NCI-H345 treated with DMSO at 0.1 percent for 48 hours (cell line): ENCODE data around the gene PPTC7.
A peak's percentile ranks its signal among the peaks of the same experiment; 100 is the strongest.
"Not testable (repeated sequence)": the region's sequence is repeated elsewhere in the genome, so short reads cannot be mapped to it uniquely, and the experiment has no call there.

Experiments
- DNase-seq: peaks from one replicate; lab custom pipeline; 2025; ENCODE audit not compliant: unreplicated experiment; lab: John Stamatoyannopoulos, UW

PPTC7 gene

DNA sequence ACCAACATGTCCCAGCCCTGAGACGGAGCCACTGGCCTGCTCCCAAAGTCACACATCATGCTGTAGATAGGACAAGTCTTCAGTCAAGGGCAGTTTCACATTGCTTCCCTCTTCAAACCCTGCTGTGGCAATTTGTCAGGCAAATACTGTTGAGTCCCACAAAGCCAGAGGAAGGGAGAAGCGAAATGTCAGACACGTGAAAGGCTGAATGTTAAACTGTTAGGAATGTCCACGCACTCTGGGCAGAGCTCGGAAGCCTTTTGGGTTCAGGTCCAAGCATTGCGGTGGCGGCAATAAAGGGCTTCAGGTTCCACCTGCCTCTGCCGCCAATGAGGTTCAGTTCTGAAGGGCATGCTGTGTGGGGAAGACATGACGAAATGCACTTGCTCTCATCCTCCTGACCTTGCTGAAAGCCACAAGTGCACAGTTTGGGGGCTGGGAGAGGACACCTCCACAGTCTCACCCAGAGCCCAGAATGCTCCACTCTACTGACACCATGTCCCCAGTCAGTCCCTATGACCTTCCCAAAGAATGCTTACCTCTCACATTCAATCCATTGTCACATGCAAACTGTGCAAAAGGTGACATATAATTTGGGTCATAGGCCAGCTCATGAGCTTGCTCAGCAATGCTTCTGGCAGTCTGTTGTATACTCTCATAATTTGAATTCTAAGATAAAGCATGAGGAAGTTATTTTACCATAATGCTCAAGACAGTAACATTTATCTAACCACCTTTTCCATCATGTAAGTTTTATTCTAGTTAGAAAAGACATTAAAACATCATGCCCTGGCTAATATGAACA is 45.3 kb downstream of the PPTC7 start:
- no peak for DNase-seq

DNA sequence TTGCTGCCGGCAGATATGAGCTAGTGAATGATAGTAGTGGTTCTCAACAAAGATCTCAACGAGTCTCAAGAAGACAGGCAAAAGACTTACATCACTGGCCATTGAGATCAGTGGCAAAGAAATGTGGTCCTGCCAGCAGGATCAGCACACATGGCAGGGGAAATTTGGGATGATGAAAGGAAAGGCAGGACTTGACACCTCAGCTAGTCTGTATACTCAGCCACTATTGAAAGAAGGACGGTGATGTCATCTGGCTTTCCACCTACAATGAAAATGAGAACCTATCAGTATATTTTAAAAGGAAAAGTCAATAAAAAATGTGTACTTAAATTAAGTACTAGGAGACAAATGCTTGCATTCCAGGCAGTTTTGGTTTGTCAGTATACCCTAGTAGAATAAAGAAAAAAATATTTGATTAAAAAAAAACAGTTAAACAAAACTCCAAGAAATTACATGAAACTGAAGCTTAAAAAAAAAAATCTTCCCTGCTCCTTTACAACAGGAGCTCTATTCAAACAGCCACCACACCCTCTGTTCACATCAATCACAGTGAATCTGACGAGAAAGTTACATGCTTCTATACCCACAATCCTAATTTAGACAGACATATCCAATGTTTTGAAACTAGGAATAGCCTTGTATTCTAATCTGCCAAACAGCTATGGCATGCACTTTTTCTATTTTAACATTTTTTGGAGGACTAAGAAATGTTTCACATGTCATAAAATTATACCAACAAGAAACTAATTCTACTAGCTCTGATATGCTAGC is 46.1 kb downstream of the PPTC7 start:
- no peak for DNase-seq

DNA sequence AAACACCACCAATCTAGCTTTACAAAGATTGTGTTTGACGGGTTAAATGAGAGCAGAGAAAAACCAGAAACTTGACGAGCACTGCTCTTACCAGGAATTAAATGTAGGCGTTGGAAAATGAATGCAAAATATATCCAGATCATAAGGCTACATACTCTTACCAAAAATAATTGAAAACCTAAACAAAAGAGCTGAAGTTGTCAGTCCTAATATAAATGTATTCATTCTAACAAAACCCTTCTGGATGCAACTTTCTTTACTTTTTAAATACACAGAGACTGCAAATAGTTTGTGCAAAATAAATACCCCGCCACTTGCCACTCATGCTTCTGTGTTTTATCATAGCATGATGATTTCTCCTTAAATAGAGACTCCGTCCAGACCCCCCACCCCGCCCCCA is 48.3 kb downstream of the PPTC7 start:
- DNase-seq = no peak

DNA sequence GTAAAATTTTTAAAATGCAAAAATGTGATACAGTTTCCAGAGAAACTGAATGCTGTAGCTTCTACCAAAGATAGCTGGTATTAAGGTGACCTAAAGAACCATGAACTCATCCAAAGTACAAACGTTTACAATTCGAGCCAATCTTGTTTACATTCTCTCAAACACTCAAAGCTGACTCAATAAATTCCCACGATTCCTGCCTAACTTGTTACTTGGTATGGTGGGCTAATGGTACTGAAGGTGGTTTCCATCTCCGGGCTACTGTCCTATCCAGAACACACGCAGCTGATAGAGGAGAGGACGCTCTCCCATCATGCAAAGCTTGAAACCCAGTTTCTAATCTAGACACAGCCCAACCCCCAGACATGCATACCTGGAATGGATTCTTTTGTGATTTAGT is 49.5 kb downstream of the PPTC7 start:
- DNase-seq = no peak

DNA sequence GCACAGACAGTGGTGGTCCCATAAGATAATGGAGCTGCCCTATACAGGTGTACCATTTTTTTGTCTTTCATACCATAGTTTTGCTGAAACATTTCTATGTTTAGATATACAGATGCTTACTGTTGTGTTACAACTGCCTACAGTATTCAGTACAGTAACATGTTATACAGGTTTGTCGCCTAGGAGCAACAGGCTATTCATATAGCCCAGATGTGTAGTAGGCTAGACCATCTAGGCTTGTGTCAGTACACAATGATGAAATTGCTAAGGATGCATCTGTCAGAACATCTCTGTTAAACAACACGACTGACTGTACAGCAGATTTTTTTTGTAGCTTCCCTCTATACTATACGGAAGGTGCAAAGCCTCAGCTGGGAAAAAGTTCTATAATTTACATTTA is 50.5 kb downstream of the PPTC7 start:
- DNase-seq = no peak

DNA sequence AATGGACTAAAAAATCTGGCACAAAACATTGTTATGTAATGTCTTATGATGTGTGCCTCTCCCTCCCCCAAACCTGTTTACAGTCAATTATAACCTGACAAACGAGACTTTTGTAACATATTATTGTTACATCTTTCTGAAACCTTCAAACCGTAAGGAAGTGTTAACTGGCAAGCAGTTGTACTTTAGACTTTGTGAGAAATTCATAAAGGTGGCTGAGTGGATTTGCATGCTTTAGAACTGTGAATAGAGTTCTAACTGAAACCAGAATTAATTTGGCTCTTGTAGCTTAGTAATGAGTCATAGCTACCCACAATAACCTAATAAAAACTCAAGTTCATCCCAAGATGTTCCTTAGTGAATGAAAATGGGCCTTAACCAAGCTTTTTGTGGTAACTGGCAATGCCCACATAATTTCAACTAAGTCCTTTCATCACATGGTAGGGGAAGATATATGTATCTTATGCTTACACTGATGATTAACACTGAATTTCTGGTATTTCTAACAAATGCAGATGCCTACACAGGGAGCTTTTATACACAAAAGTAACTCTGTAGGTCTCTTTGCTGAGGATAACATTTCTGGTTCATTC is 51.3 kb downstream of the PPTC7 start:
- DNase-seq = no peak

DNA sequence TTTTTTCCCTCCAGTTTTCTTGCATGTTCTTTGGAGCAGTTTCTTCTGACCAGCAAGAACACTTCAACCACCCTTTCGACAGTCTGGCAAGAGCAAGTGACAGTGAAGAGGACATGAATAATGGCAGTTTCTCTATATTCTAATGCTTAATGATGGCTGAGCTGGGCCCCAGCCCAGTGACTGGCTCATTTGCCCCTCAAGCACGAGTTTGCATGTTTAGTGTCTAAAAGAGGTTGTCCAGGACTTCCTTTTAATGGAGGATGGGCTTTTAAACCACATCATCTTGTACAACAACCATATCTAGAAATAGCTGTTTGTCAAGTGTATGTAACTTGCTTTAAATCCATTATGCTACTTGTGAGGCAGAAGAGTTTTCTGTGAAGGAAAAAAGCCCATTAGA is 52.6 kb downstream of the PPTC7 start:
- DNase-seq = no peak

DNA sequence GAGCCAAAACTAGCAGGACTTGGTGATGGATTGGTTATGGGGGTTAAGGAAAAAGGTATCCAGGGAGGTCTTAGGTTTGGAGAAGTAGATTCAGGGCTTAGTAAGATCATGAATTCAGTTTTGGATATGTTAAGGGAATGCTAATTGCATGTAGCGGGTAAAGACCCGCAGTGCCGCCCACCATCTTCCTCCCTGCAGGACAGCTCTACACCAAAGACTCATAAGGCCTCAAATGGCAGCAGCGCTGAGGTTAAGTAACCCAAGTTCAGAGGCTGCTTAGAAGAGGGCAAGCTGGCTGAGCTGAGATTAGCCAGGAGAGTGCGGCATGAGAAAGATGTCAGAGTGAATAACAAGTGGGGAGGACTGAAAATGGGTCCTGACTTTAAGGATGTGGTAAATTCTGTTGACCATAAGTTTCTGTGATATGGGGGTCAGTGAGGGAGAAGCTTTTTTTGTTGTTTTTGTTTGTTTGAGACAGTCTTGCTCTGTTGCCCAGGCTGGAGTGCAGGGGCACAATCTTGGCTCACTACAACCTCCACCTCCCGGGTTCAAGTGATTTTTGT is 54.8 kb downstream of the PPTC7 start:
- DNase-seq = no peak

DNA sequence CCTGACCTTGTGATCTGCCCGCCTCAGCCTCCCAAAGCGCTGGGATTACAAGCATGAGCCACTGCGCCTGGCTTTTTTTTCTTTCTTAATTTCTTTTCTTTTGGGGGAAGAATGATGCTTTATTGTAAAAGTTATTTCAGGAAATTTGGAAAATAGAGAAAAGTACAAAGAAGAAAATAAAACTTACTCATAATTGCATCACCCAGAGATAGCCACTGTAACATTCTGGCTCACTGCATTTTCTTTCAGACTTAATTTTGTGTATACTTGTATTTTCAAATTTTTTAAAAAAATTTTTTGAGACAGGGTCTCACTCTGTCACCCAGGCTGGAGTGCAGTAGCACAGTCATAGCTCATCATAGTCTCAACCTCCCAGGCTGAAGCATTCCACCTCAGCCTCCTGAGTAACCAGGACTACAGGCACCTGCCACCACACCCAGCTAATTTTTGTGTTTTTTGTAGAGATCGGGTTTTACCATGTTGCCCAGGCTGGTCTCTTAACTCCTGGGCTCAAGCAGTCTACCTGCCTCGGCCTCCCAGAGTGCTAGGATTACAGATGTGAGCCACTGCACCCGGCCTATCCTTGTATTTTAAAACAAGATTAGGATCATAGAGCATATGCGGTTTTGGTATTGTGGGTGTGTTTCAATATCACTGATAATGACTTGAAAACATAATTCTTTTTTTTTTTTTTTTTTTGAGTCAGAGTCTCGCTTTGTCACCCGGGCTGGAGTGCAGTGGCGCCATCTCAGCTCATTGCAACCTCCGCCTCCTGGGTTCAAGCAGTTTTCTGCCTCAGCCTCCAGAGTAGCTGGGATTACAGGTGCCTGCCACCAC is 62.0 kb downstream of the PPTC7 start:
- not testable (repeated sequence) for DNase-seq

DNA sequence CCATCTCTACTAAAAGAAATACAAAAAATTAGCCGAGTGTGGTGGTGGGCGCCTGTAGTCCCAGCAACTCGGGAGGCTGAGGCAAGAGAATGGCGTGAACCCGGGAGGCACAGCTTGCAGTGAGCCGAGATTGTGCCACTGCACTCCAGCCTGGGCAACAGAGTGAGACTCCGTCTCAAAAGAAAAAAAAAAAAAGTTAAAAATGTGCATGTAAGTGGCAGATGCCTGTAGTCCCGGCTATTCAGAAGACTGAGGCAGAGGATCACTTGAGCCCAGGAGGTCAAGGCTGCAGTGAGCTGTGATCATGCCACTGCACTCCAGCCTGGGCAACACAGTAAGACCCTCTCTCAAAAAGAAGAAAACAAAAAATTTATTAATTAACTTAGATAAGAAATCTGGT is 65.1 kb downstream of the PPTC7 start:
- DNase-seq = not testable (repeated sequence)

DNA sequence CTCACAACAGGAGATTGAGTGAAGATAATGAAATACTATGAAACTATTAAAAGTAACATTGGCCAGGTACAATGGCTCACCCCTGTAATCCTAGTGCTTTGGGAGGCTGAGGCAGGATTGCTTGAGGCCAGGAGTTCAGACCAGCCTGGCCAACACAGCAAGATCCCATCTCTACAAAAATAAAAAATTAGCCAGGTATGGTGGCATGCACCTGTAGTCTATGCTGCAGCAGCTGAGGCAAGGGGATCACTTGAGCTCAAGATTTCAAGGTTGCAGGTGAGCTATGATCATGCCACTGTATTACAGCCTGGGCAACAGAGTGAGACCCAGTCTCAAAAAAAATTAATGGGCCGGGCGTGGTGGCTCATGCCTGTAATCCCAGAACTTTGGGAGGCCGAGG is 66.1 kb downstream of the PPTC7 start:
- no peak for DNase-seq

DNA sequence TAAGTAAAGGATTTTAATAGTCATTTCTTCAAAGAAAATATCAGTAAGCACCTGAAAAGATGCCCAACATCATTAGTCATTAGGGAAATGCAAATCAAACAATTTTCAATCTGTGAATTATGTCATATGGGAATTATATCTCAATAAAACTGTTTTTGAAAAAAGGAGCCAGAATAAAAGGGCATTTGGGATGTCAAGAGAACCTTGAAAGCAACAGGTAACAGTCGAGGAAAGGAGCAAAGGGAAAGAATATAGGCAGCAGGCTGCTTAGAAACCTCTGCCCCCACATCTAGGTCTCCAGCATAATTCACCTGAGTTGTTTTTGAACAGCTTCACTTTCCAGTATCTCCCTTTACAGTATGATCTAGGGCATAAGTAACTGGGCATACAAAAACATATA is 68.8 kb downstream of the PPTC7 start:
- no peak for DNase-seq

DNA sequence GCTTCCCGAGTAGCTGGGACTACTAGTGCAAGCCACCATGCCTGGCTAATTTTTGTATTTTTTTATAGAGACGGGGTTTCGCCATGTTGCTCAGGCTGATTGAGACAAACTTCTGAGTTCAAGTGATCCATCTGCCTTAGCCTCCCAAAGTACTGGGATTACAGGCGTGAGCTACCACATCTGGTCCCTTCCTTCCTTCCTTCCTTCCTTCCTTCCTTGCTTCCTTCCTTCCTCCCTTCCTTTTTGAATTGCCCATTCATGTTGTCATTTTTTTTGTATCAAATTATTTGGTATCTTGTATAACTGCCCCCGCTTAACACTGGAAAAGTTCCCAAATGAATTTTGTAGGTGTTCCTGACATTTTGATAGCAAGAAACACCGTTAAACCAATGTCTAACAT is 69.3 kb downstream of the PPTC7 start:
- no peak for DNase-seq

DNA sequence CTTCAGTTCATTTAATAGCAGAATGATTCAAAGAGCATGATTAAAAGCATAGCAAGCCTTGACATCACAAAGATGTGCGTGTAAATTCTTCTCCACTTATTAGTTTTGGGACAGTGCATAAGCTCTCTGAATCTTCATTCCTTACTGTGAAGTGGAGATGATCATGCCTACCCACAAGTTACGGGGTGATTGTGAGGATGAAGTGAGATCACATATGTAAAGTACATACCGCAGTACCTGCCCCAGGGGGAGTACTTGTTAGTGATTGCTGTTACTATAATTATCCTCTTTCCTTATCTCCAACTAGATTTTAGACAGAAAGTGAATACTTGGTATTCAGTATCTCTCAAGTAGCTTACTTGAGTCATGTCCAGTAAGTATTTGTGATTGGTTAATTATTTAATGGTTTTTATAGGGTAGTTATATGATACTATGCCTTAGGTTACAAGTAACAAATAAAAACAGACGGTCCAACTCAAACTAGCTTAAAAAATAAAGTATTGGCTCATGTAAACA is 75.0 kb downstream of the PPTC7 start:
- DNase-seq = no peak

DNA sequence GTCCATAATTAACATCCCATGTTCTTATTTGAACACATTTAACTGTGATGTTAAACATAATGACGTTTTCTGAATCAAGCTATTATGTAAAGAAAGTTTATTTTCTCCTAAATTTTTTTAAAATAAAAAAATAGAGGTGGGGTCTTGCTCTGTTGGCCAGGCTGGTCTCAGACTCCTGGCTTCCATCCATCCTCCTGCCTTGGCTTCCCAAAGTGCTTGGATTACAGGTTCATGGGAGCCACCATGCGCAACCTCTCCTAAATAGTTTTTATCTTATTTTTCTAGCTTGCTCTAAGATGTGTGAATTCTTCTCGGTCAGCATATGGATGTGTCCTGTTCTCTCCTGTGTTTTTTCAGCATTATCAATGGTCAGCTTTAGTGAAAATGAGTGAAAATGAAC is 77.8 kb downstream of the PPTC7 start:
- no peak for DNase-seq

DNA sequence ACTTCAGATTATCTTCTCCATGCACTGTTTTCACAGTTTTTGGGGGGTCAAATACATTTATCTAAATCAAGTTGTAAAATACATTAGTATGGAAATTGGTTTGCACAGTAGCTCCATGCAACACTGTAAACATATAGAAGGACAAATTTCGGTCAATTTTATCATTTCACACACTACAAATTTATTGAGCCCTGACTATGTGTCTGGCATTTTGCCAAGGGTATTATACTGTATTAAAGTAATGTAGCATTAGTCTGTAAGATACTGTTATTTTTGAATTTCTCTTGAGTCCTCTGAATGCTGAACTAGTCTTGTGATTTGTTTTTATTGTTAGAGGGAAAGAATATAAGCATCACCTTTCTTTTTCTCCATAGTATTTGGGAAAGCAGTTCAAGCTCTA is 79.7 kb downstream of the PPTC7 start:
- no peak for DNase-seq

DNA sequence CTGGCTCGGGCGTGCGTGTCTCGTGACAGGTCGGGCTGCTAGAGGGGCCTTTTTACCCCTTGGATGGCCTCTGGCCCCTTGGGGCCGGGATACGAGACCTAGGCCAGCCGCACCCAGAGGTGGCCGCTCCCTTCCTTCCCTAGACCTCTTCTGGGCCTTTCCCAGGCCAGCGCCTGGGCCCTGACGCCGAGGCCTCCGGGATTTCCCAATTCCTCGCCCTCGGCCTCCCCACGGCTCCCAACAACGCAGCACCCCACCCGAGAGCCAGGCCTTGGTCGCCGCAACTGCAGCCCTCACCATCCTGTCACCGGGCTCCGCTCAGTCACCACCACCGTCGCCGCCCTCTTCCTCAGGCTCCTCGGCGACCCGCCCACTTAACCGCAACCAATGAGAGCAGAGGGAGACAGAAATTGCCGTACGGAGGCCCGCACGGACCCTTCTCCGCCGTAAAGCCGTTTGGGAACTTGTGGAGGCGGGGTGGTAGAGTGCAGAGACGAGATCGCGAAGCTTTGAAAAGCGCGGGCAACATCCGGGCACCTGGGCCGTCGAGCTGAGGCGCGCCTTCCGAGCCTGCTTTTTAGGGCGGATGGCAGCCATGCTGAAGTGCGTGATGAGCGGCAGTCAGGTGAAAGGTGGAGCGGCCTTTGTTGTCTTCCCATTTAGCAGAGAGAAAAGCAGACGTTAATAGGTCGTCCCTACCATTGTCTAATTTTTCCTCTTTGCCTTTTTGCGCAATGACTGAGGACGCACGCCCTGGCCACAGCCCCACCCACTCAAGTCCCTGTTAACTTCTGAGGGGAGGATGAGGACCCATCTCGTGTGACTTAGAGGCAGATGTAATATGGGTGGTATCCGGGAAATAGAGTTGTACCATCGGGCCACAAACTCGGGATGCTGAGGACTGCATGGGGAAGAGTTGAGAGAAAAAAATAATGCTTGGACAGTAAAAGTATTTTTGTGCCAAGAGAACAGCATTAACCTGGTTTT is 81.1 kb downstream of the PPTC7 start, which contains the start of the genes RAD9B and VPS29:
Gene RAD9B, plus strand, starts transcription at position 580 of the 987 bp plus-strand sequence. Its CDS starts 7 bp downstream, at position 587.
Gene VPS29, minus strand, starts transcription at position 360 of the 987 bp plus-strand sequence. Its CDS starts 60 bp downstream, at position 300.
- DNase-seq = peak; percentile 96

DNA sequence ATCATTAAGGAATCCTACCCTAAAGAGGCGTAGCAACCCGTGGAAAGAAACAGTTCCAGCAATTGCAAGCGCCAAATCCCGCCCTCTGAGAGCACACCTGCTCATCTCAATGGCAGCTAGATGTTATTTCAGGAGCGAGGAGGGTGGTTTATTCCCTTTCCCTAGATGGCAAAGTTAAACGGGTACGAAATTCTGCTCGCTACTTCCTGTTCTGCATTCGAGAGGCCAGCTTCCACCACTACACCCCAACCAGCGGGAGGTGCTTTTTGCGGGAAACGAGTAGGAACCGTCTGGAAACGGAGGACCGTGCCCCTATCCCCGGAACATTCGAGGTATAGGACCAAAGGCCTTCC is 81.7 kb downstream of the PPTC7 start:
- DNase-seq = peak; percentile 31

DNA sequence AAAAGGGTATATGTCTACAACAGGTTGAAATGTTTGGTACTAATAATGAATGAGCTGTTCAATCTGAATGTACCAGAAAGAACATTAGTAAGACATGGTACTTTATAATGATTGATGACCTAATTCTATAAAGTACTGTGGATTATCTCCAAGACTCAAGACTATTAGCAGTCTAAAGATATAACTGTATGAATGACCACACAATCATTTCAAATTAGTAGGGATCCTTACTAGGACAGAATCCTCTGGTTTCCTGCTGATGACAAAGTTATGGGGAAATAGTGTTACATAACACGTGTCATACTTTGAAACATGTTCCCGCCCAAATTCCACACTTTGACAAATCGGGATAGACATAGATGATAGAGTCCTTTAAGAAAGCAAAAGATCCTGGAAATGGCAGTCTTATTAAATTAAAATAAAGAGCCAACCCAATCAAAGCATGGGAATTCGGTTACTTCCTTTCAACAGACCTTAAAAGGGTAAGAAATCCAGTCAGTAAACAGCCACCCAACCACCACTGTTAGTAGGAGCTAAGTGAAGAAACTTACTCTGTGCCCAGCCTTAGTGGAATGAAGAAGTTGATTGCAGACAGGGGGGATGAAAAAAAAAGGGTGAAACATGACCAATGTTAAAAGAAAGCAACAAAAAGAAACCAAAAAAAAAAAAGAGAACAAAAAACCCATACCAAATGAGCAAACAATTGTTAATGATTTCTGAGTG is 84.0 kb downstream of the PPTC7 start:
- DNase-seq = no peak
